Keratinocyte (primary cell): ENCODE measurements around the gene QPCTL. TPM values are rescaled to one million over a fixed set of nuclear protein-coding genes. Genes with fewer than 3 reads are reported as not detected.

Source experiments
- DNase-seq: peaks from one replicate; pipeline ENCODE4 v3.0.0-alpha.2; 2011; ENCODE audit warnings: low read depth, missing footprints, low spot score
- FAIRE-seq: peaks from 2 replicates; lab custom pipeline; 2011; peaks lifted over from hg19 to GRCh38; lab: Jason Lieb, UNC
- H2AFZ ChIP-seq: 2 replicates; pipeline ENCODE4 v1.6.0; 2012; ENCODE audit warnings: low read length, control low read depth, inconsistent platforms; ENCODE audit not compliant: control insufficient read depth
- H3K27ac ChIP-seq: 2 replicates; pipeline ENCODE4 v1.5.1; 2011; ENCODE audit warnings: low read length; ENCODE audit not compliant: control insufficient read depth, insufficient read depth
- H3K27me3 ChIP-seq: 3 replicates; pipeline ENCODE4 v1.6.0; 2011; ENCODE audit warnings: low read length; ENCODE audit not compliant: control insufficient read depth, insufficient read depth; ENCODE audit errors: extremely low read depth
- H3K36me3 ChIP-seq, 2 experiments: 2 replicates in 1 of 2; 3 replicates in 1 of 2; pipeline ENCODE4 v1.5.1; 2011; ENCODE audit warnings: low read length in 2 of 2, mild to moderate bottlenecking in 1 of 2; ENCODE audit not compliant: control insufficient read depth in 2 of 2, insufficient read depth in 2 of 2; ENCODE audit errors: extremely low read depth in 1 of 2
- H3K4me1 ChIP-seq: 3 replicates; pipeline ENCODE4 v1.5.1; 2011; ENCODE audit warnings: low read length; ENCODE audit not compliant: control insufficient read depth, insufficient read depth; ENCODE audit errors: extremely low read depth
- H3K4me2 ChIP-seq: 3 replicates; pipeline ENCODE4 v1.6.0; 2011; ENCODE audit warnings: low read depth, low read length; ENCODE audit not compliant: control insufficient read depth, insufficient read depth; ENCODE audit errors: extremely low read depth
- H3K4me3 ChIP-seq, 3 experiments: fragments of 200-600 bp in 1 of 3; sonication (generic) in 1 of 3; 2 replicates in 2 of 3; 3 replicates in 1 of 3; pipeline ENCODE4 v1.5.1; 2011 to 2016; ENCODE audit warnings: low read length in 3 of 3, mild to moderate bottlenecking in 3 of 3, control low read depth in 2 of 3, inconsistent platforms in 1 of 3, low read depth in 1 of 3, mixed read lengths in 1 of 3, mixed run types in 1 of 3, moderate library complexity in 1 of 3; ENCODE audit not compliant: control insufficient read depth in 2 of 3, insufficient read depth in 2 of 3; ENCODE audit errors: extremely low read depth in 1 of 3
- H3K79me2 ChIP-seq: 2 replicates; pipeline ENCODE4 v1.6.0; 2012; ENCODE audit warnings: low read length; ENCODE audit not compliant: control insufficient read depth, insufficient read depth
- H3K9ac ChIP-seq: 3 replicates; pipeline ENCODE4 v1.6.0; 2011; ENCODE audit warnings: low read length; ENCODE audit not compliant: control insufficient read depth, insufficient read depth; ENCODE audit errors: extremely low read depth
- H3K9me1 ChIP-seq: 3 replicates; pipeline ENCODE4 v1.6.0; 2011; ENCODE audit warnings: low read length; ENCODE audit not compliant: control insufficient read depth, insufficient read depth; ENCODE audit errors: extremely low read depth
- H3K9me3 ChIP-seq: 2 replicates; pipeline ENCODE4 v1.5.1; 2012; ENCODE audit warnings: low read depth, low read length; ENCODE audit not compliant: control insufficient read depth
- H4K20me1 ChIP-seq: 3 replicates; pipeline ENCODE4 v1.6.0; 2011; ENCODE audit warnings: low read length; ENCODE audit not compliant: control insufficient read depth, insufficient read depth; ENCODE audit errors: extremely low read depth
- EZH2 ChIP-seq: IDR thresholded peaks from one replicate; pipeline ENCODE4 v1.6.1; 2012; ENCODE audit warnings: inconsistent platforms, mild to moderate bottlenecking, low read length, moderate library complexity
- dilution Hi-C: fragments of 300-500 bp; cut with MboI; formaldehyde crosslinking; loops from one replicate; pipeline ENCODE4 v1.7.0; 2020; ENCODE audit warnings: low sequenced_read_pairs; ENCODE audit not compliant: extremely low pct_ligation_motif_present
- polyA plus RNA-seq, 5 experiments: library from polyadenylated mRNA; depleted of rRNA in 3 of 5; stranded (reverse) in 3 of 5; stranded (forward) in 1 of 5; unstranded in 1 of 5; fragments of >200 nt; gene quantifications; 1 replicate in 1 of 5; 2 replicates in 3 of 5; 3 replicates in 1 of 5; pipeline versions ENCODE4 v1.2.1 to v1.2.3, GENCODE V29; 2011 to 2012; ENCODE audit warnings: missing spikeins in 2 of 5, low read depth in 1 of 5, low replicate concordance in 1 of 5
- TF ChIP-seq, protein P1 (sequence below), 3 experiments: IDR thresholded peaks in 1 of 3; conservative IDR thresholded peaks in 1 of 3; optimal IDR thresholded peaks in 1 of 3; 2 replicates in 2 of 3; 3 replicates in 1 of 3; pipeline versions ENCODE3 to v1.5.1; 2011; ENCODE audit warnings: low read length in 3 of 3, mild to moderate bottlenecking in 3 of 3, moderate library complexity in 2 of 3, control low read depth in 1 of 3, inconsistent platforms in 1 of 3; ENCODE audit not compliant: insufficient read depth in 2 of 3; ENCODE audit errors: extremely low read depth in 1 of 3

Gene QPCTL
- polyA plus RNA-seq, 1 donor (not counting 4 experiments of a cell fraction or from before 2014, with no cell fraction given) = 11.9 TPM

- Histone ChIP-seq H3K27ac (no peak overlapping the region), H3K9me3 (no peaks in the 10 kb centered on the region), H4K20me1 (no peaks in the 10 kb centered on the region), H3K27me3 (no peaks in the 10 kb centered on the region), H3K4me2 (peak overlapping the region; percentile 92), H3K36me3 (no peaks in the 10 kb centered on the region), H3K79me2 (no peaks in the 10 kb centered on the region), H3K4me1 (peaks cover 13% of the 10 kb centered on the region), H3K9me1 (no peaks in the 10 kb centered on the region), H3K9ac (peak overlapping the region; percentile 64), H3K4me3 (peak overlapping the region; percentile 42 to 54 (median 52)), H2AFZ (peak overlapping the region; percentile 90)
- TF ChIP-seq EZH2 = no peak
- TF ChIP-seq, protein P1, sequence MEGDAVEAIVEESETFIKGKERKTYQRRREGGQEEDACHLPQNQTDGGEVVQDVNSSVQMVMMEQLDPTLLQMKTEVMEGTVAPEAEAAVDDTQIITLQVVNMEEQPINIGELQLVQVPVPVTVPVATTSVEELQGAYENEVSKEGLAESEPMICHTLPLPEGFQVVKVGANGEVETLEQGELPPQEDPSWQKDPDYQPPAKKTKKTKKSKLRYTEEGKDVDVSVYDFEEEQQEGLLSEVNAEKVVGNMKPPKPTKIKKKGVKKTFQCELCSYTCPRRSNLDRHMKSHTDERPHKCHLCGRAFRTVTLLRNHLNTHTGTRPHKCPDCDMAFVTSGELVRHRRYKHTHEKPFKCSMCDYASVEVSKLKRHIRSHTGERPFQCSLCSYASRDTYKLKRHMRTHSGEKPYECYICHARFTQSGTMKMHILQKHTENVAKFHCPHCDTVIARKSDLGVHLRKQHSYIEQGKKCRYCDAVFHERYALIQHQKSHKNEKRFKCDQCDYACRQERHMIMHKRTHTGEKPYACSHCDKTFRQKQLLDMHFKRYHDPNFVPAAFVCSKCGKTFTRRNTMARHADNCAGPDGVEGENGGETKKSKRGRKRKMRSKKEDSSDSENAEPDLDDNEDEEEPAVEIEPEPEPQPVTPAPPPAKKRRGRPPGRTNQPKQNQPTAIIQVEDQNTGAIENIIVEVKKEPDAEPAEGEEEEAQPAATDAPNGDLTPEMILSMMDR (optimal IDR thresholded peaks at IDR 0.05 in 1 of 3, IDR thresholded peaks at IDR 0.05 in 1 of 3, conservative IDR thresholded peaks at IDR 0.05 in 1 of 3; ENCODE audit: extremely low read depth in 1 of 3, insufficient read depth in 2 of 3, low read length in 3 of 3) = no peak
- dilution Hi-C loops = no loop called here
- FAIRE-seq (no peak), DNase-seq (no peak)
Measured at GRCh38 chr19:45676851-45677263, 15.6 kb upstream of the QPCTL start.

GRCh38 chr19:45677351-45678230 lies 14.9 kb upstream of the QPCTL start:
- peak overlapping the region; percentile 20 for H3K27ac ChIP-seq

More at GRCh38 chr19:45677351-45678230, 14.9 kb upstream of the QPCTL start:
- Histone ChIP-seq H3K9ac (peak overlapping the region; percentile 47), H3K79me2 (no peaks in the 10 kb centered on the region), H3K27me3 (no peaks in the 10 kb centered on the region), H3K4me2 (peak overlapping the region; percentile 92), H3K4me3 (peak overlapping the region; percentile 42 to 75 (median 54)), H4K20me1 (no peaks in the 10 kb centered on the region), H3K9me1 (no peaks in the 10 kb centered on the region), H3K4me1 (peaks cover 15% of the 10 kb centered on the region), H2AFZ (peak overlapping the region; percentile 70), H3K36me3 (no peaks in the 10 kb centered on the region), H3K9me3 (no peaks in the 10 kb centered on the region)
- dilution Hi-C loops = no loop called here
- FAIRE-seq (peak; percentile 58), DNase-seq (peak; percentile 96)
- TF ChIP-seq EZH2 = no peak
- TF ChIP-seq, protein P1 (optimal IDR thresholded peaks at IDR 0.05 in 1 of 3, IDR thresholded peaks at IDR 0.05 in 1 of 3, conservative IDR thresholded peaks at IDR 0.05 in 1 of 3; ENCODE audit: extremely low read depth in 1 of 3, insufficient read depth in 2 of 3, low read length in 3 of 3) = peak; percentile 17 to 36 (median 25)
